G401.6 (cell line): ENCODE measurements around the gene ANTKMT.
"Not testable (repeated sequence)": the region's sequence is repeated elsewhere in the genome, so short reads cannot be mapped to it uniquely, and the experiment has no call there.

Experiments used
- FAIRE-seq: peaks from 2 replicates; lab custom pipeline; 2012; peaks lifted over from hg19 to GRCh38; lab: Jason Lieb, UNC

Gene ANTKMT

GRCh38 chr16:743794-744500 is 23.0 kb downstream of the ANTKMT start:
- no peak for FAIRE-seq

GRCh38 chr16:745739-746138 is 24.8 kb downstream of the ANTKMT start:
- no peak for FAIRE-seq

- FAIRE-seq = no peak
Measured at GRCh38 chr16:746637-747036, 25.7 kb downstream of the ANTKMT start.

GRCh38 chr16:747978-748746 is 27.2 kb downstream of the ANTKMT start:
- no peak for FAIRE-seq

- FAIRE-seq = no peak
Measured at GRCh38 chr16:749010-749409, 28.1 kb downstream of the ANTKMT start.

GRCh38 chr16:750485-750884 is 29.5 kb downstream of the ANTKMT start:
- no peak for FAIRE-seq

- FAIRE-seq = no peak
Measured at GRCh38 chr16:751152-752006, 30.4 kb downstream of the ANTKMT start.

GRCh38 chr16:752007-752312 is 31.0 kb downstream of the ANTKMT start:
- FAIRE-seq = no peak

- FAIRE-seq = not testable (repeated sequence)
Measured at GRCh38 chr16:754121-754607, 33.2 kb downstream of the ANTKMT start.

GRCh38 chr16:754656-755055 is 33.7 kb downstream of the ANTKMT start:
- FAIRE-seq = no peak

GRCh38 chr16:756428-756827 is 35.5 kb downstream of the ANTKMT start:
- no peak for FAIRE-seq

GRCh38 chr16:759110-759910 is 38.4 kb downstream of the ANTKMT start:
- FAIRE-seq = no peak

- no peak for FAIRE-seq
Measured at GRCh38 chr16:760065-760464, 39.1 kb downstream of the ANTKMT start.

GRCh38 chr16:760545-761343 is 39.8 kb downstream of the ANTKMT start, which contains the start of gene MSLN:
TSS of gene MSLN (plus strand) at chr16:760734. CDS start at chr16:762681, 1,947 bp downstream.
- no peak for FAIRE-seq

- no peak for FAIRE-seq
Measured at GRCh38 chr16:761625-762513, 40.9 kb downstream of the ANTKMT start.

- FAIRE-seq = no peak
Measured at GRCh38 chr16:762595-763268, 41.8 kb downstream of the ANTKMT start.

GRCh38 chr16:763369-764183 is 42.6 kb downstream of the ANTKMT start:
- FAIRE-seq = no peak

GRCh38 chr16:764184-764750 is 43.3 kb downstream of the ANTKMT start:
- no peak for FAIRE-seq
